GM18909 (cell line): ENCODE results near the gene ASTN2.

Source experiments
- ATAC-seq: cut with Tn5 transposase; IDR thresholded peaks from one replicate; pipeline ENCODE4 v1.9.1; 2021; ENCODE audit warnings: mild to moderate bottlenecking; ENCODE audit not compliant: unreplicated experiment, poor library complexity

The ASTN2 gene

DNA sequence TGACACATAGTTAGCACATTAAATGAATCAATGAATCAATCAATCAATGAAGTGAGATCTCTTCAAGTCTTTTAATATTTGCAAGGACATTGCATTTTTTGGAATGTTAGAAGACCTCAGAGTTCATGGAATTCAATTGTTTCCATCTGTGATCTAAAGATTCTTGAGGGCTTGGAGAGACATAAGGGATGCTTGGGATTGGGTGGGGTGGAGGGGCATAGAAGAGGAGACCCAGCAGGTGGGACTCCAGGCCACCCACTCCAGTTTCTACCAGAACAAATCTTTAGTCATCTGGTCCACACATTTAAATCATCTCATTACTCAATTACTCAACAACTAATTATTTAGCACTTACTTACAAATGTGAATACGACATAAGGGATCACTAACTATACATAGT, 978.7 kb downstream of the ASTN2 start:
- no peak for ATAC-seq

DNA sequence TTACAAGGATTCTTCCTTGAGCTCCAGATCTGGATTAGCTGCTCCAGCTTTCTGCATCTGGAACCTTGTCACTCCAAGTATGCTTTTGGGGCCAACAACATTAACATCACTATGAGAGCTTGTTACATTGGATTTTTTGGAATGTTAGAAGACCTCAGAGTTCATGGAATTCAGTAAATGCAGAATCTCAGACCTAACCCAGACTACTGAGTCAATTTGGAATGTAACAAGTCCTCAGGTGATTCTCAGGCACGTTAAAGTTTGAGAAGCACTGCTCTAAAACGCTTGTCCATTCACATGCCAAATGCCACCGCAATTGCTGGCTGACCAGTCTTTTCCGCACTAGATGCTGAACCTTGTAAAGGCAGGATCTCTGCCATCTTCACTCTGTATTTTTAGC, 979.2 kb downstream of the ASTN2 start:
- no peak for ATAC-seq

- ATAC-seq = no peak
These were observed 980.5 kb downstream of the ASTN2 start for GRCh38 chr9:116434314-116434713.

DNA sequence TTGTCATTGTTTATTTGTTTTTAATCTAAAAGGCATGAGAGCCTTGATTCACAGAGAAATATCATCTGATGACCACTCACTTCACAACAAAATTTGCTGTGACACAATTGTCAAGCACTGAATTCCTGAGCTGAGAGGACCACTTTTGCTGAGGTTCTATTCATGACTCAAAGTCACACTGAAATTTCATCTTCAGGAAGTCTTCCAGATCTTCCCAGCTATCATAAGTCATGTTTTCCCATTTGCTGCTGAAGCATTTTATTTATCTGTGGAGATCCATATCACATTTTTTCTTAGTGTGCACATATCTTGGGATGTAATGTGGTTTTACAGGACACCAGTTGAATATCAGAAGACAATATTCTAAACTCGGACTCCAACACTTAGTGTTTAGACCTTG, 982.8 kb downstream of the ASTN2 start:
- no peak for ATAC-seq

DNA sequence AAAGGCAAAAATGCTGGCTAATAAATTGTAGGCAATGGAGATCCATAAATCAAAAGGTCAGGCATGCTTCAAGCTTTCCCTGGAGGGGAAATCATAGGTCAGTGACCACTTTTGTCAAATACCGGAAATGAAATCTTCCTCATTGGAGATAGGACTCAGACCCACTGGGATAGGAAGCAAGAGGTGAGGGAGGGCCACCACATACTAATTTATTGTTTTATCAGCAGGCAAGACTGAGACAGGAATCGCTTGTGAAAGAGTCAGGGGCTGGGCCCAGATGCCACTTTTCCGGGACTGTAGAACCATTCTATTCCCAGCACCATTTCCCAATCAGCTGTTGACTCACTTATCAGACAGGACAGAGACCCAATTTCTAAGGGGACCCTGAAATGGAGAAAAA, 984.0 kb downstream of the ASTN2 start:
- no peak for ATAC-seq

DNA sequence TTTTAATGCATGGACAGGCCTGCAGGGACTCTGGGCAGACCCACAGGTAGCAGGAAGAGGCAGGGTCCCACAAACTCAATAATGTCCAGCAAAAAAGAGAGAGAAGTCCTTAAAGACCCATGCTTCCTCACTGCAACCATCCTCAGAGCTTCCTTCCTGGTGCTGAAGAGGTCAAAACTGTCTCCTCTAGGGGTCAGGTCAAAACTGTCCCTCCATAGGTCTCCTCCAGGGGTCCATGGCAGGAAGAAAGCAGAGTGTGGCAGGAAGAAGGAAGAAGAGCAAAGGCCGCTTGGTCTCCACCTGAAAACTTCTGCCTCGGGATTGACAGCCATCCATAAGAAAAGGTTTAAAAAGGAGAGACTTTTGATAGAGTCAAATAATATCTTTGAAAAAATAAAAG, 989.6 kb downstream of the ASTN2 start:
- no peak for ATAC-seq

GRCh38 chr9:116423149-116423548, 991.7 kb downstream of the ASTN2 start:
- ATAC-seq = no peak

- ATAC-seq = no peak
These were observed 992.5 kb downstream of the ASTN2 start for GRCh38 chr9:116422119-116422979.

GRCh38 chr9:116420993-116421538, 993.8 kb downstream of the ASTN2 start:
- no peak for ATAC-seq

DNA sequence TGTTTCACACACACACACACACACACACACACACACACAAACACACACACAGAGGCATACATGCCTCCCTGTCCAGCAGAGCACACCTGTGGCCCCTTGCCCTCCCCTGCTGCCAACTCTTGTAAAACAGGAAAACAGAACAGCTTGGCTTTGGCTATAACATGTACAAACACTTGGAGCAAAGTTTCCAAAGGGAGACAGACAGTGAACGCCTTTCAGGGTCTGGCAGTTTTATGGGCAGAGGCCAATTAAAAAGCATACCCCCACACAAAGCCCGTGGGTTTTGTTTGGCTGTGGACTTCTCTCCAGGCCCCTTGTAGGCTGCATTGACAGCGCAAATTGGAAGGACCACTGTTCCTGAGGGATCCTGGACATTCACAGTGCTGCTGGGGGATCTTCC, 995.7 kb downstream of the ASTN2 start:
- ATAC-seq = no peak

GRCh38 chr9:116417464-116417863, 997.4 kb downstream of the ASTN2 start:
- no peak for ATAC-seq

DNA sequence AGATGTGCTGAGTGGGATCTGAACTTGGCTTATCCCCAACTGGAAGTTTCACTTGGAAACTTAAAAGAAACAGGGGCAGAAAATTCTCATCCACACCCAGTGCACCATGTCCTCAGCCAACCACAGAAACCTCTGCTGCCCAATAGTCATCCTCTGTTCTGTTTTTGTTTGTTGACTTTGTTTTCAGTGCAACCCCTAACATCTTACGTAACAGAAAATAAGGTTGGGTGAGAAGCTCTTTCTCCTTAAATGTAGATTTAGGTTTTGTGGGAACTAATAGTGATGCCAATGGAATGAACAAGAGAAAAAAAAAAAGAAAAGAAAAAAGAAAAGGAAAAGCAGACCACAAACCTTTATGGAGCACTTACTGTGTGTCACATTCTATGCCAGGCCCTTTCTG, 998.4 kb downstream of the ASTN2 start:
- no peak for ATAC-seq

DNA sequence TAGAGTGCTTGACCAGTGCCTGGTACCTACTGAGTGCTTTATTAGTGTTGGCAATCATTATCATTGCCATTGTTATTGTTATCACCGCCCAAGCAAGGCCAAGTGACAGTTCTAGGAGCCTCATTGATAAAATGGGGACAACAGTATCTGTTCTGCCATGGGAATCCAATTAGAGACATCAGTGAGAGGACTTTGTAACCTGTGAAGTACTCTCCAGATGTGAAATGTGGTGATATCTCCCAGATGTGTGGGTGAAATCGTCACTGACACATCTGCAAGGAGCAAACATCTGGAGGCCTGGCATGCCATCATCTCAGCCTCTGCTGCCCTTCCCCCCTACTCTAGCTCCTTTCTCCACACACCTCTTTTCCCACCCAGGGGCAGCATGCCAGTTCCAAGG, 1000.5 kb downstream of the ASTN2 start:
- no peak for ATAC-seq

DNA sequence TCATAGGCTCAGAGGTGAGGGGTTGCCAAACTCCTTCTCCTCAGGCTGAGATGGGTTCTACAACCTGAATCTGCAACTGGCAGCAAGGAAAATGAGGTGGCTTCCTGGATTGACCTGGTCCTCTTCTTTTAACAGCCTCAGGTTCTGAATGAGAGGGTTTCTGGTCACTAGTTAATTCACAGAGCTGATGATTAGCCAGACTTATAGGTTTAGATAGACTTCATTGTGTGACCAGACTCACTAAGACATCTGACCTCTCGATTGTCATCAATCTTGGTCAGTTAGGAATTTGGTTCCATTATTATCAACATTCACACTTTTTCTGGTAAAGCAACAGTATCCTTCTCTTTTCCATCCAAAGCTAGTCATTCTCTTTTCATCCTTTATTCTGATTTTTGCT, 1003.4 kb downstream of the ASTN2 start:
- ATAC-seq = no peak

GRCh38 chr9:116409638-116410037, 1005.2 kb downstream of the ASTN2 start:
- ATAC-seq = no peak

DNA sequence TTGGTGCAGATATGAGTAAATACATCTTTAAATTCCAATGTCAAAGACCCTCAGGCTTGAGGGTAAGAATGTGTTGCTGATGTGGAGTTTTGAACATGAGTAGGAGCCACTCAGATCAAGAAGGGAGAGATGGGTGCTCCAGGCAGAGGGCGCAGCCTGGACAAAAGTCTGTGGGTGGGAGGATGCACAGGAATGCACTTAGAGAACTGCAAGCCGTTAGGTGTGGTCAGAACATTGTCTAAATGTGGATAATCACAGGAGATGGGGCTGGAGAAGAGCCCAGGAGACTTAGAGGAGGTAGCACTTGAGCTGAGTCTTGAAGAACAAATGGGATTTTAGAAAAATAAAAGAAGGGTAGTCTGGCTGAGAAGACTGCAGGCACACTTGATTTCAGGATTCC, 1005.7 kb downstream of the ASTN2 start:
- ATAC-seq = no peak

GRCh38 chr9:116406469-116406868, 1008.4 kb downstream of the ASTN2 start:
- ATAC-seq = no peak

DNA sequence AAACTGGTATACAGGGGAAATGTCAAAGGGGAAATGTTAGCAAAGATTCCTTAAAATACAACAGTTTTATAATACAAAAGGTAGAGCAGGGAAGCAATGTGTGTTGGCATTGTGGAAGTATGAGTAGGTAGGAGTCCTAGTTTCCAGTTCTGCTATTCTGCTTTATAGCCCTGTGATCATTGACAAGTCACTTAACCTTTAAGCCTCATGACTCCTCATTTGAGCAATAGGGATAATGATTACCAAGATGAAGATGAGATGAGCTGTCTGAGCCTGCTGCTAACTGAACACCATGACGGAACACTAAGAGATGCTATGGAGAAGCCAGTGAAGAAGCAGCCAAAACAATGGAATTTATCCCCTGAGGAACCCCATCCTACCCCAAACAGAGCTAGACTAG, 1009.5 kb downstream of the ASTN2 start:
- no peak for ATAC-seq

- ATAC-seq = no peak
These were observed 1010.6 kb downstream of the ASTN2 start for GRCh38 chr9:116404228-116404627.

DNA sequence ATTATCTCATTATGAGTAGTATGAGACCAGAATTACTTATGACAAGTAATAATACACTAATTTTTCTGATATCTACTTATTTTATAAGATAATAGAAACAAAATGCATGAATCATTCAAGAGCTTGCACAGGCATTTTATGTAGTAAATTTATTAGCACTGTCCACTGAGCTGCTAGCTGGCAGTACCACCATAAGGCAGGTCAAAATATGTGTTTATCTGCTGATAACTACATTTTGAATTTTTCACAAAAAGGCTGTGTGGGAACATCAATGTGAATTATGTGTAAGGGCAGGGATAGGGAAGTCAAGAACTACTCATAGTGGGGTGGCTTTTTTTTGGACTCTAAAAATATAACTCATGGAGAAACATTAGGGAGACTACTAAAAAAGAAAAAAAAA, 1011.7 kb downstream of the ASTN2 start:
- ATAC-seq = no peak

DNA sequence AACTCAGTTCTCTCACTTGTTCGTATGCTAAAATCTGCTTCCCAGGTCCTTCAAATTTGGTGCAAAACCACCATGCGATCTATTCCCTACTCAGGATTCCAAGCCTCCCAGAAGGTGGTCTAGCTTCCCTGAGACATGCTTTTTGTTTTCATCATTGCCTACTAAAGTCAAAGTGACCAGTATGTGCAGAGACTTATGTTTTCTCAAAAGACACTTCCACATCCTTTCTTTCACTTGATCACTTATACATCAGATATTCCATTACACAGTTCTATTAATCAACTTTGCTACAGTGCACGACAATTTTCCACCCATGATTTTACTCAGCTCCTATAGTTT, 1019.2 kb downstream of the ASTN2 start:
- no peak for ATAC-seq
